ENCODE measurements around the gene GRXCR2. TPM values are rescaled to one million over a fixed set of nuclear protein-coding genes. Genes with fewer than 3 reads are reported as not detected.
"Not testable (repeated sequence)": the region's sequence is repeated elsewhere in the genome, so short reads cannot be mapped to it uniquely, and the experiment has no call there.

GRXCR2 gene
- total and polyA plus RNA-seq, 2 donors, result 0.05 TPM

DNA sequence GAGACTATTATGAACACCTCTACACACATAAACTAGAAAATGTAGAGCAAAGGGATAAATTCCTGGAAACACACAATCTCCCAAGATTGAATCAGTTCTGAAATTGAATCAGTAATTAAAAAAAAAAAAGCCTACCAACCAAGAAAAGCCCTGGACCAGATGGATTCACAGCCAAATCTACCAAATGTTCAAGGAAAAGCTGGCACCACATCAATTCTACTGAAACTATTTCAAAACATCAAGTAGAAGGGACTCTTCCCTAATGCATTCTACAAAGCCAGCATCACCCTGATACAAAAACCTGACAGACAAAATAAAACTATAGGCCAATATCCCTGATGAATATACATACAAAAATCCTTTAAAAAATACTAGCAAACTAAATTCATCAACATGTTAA lies 25.4 kb upstream of the GRXCR2 start:
- Histone ChIP-seq H3K4me1 (ENCODE audit: control insufficient read depth in 2 of 2, insufficient read depth in 2 of 2, low read length in 2 of 2) (no peaks in the 10 kb centered on the region), H3K27me3 (ENCODE audit: control insufficient read depth in 2 of 2, insufficient read depth in 1 of 2, low read length in 1 of 2) (no peaks in the 10 kb centered on the region), H3K36me3 (ENCODE audit: control insufficient read depth in 2 of 2, insufficient read depth in 2 of 2, low read length in 1 of 2) (no peaks in the 10 kb centered on the region), H3K4me3 (ENCODE audit: low read length in 2 of 2) (no peak overlapping the region), H3K9me3 (ENCODE audit: control insufficient read depth in 2 of 2, insufficient read depth in 1 of 2, low read length in 1 of 2) (no peaks in the 10 kb centered on the region), H3K27ac (ENCODE audit: low read depth in 1 of 2, low read length in 1 of 2) (no peak overlapping the region)
- no peak for DNase-seq (ENCODE audit: low read depth in 6 of 9, low spot score in 9 of 9)

DNA sequence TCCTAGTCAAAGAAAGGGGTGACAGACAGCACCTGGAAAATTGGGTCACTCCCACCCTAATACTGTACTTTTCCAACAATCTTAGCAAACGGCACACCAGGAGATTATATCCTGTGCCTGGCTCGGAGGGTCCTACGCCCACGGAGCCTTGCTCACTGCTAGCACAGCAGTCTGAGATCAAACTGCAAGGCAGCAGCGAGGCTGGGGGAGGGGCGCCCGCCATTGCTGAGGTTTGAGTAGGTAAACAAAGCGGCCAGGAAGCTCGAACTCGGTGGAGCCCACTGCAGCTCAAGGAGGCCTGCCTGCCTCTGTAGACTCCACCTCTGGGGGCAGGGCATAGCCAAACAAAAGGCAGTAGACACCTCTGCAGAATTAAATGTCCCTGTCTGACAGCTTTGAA lies 18.6 kb upstream of the GRXCR2 start:
- H3K27ac ChIP-seq (ENCODE audit: low read depth in 1 of 2, low read length in 1 of 2); H3K27me3 ChIP-seq (ENCODE audit: control insufficient read depth in 2 of 2, insufficient read depth in 1 of 2, low read length in 1 of 2); H3K4me3 ChIP-seq (ENCODE audit: low read length in 2 of 2); DNase-seq (ENCODE audit: low read depth in 6 of 9, low spot score in 9 of 9); H3K9me3 ChIP-seq (ENCODE audit: control insufficient read depth in 2 of 2, insufficient read depth in 1 of 2, low read length in 1 of 2); H3K4me1 ChIP-seq (ENCODE audit: control insufficient read depth in 2 of 2, insufficient read depth in 2 of 2, low read length in 2 of 2); H3K36me3 ChIP-seq (ENCODE audit: control insufficient read depth in 2 of 2, insufficient read depth in 2 of 2, low read length in 1 of 2): not testable (repeated sequence)
- WGBS, result 92% methylated on average over 10 of the region's 10 CpGs

DNA sequence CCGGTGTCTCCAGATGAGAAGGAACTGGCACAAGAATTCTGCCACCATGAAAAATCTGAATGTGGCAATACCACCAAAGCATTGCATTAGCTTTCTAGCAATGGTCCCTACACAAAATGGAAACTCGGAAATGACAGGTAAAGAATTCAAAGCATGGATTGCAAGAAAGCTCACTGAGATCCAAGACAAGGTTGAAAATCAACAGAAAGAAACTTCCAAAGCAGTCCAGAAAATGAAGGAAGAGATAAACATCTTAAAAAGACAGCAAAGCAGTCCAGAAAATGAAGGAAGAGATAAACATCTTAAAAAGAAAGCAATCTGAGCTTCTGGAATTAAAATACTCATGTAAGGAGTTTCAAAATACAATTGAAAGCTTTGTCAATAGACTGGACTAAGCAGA lies 16.8 kb upstream of the GRXCR2 start:
- H3K27ac ChIP-seq (ENCODE audit: low read depth in 1 of 2, low read length in 1 of 2), result no peak overlapping the region
- 97% methylated on average over 2 of the region's 2 CpGs for WGBS
- no peak overlapping the region for H3K4me3 ChIP-seq (ENCODE audit: low read length in 2 of 2)
- no peaks in the 10 kb centered on the region for H3K36me3 ChIP-seq (ENCODE audit: control insufficient read depth in 2 of 2, insufficient read depth in 2 of 2, low read length in 1 of 2)
- no peaks in the 10 kb centered on the region for H3K4me1 ChIP-seq (ENCODE audit: control insufficient read depth in 2 of 2, insufficient read depth in 2 of 2, low read length in 2 of 2)
- DNase-seq (ENCODE audit: low read depth in 6 of 9, low spot score in 9 of 9), result no peak
- H3K9me3 ChIP-seq (ENCODE audit: control insufficient read depth in 2 of 2, insufficient read depth in 1 of 2, low read length in 1 of 2), result no peaks in the 10 kb centered on the region
- no peaks in the 10 kb centered on the region for H3K27me3 ChIP-seq (ENCODE audit: control insufficient read depth in 2 of 2, insufficient read depth in 1 of 2, low read length in 1 of 2)

DNA sequence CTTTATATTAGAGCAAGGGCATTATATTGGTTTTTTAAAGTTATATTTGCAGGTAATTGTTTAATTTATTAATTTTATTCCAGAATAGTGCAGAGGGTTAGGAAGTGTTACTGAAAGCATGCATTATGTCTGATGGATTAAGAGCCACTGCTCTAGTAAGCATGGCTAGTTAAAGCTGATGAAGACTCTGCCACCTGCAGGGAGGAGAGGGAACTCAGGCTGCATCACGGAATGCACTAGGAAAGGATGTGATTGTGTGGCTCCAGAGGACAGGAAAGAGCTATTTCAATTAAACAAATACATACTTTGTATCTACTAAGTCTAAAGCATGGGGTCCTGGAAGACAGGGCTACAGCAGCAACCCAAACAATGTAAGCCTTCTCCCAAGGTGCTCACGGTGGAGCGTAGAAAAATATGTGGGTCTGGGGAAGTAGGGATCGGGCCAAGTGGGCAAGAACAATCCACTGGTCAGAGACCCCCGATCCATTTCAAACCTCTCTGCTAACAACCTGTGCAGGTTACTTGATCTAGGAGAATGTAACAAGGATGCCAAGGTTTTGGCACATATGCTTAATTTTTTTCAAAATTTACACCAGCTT lies 15.3 kb upstream of the GRXCR2 start:
- Histone ChIP-seq H3K9me3 (ENCODE audit: control insufficient read depth in 2 of 2, insufficient read depth in 1 of 2, low read length in 1 of 2) (no peaks in the 10 kb centered on the region), H3K4me3 (ENCODE audit: low read length in 2 of 2) (no peak overlapping the region), H3K27ac (ENCODE audit: low read depth in 1 of 2, low read length in 1 of 2) (no peak overlapping the region), H3K36me3 (ENCODE audit: control insufficient read depth in 2 of 2, insufficient read depth in 2 of 2, low read length in 1 of 2) (no peaks in the 10 kb centered on the region), H3K4me1 (ENCODE audit: control insufficient read depth in 2 of 2, insufficient read depth in 2 of 2, low read length in 2 of 2) (no peaks in the 10 kb centered on the region), H3K27me3 (ENCODE audit: control insufficient read depth in 2 of 2, insufficient read depth in 1 of 2, low read length in 1 of 2) (no peaks in the 10 kb centered on the region)
- WGBS, result 78% methylated on average over 5 of the region's 5 CpGs
- peak in 2 of 9 donors; percentile 6 to 21 for DNase-seq (ENCODE audit: low read depth in 6 of 9, low spot score in 9 of 9)

DNA sequence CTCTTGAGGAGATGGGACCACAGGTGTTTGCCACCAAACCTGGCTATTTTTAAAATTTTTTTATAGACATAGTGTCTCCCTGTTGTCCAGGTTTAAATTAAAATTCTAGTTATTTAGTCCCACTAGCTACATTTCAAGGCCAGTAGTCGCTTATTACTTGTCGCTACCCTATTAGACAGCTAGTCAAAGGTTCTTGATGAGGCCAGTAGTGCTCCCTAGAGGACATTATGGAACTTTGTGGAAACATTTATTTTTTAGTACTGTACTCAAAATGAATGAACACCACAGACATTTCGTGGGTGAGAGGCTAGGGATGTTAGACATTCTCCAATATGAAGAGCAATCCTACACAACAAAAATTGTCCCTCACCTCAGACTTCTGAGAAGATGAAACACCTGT lies 14.4 kb upstream of the GRXCR2 start:
- H3K27ac ChIP-seq (ENCODE audit: low read depth in 1 of 2, low read length in 1 of 2), result no peak overlapping the region
- H3K4me1 ChIP-seq (ENCODE audit: control insufficient read depth in 2 of 2, insufficient read depth in 2 of 2, low read length in 2 of 2), result no peaks in the 10 kb centered on the region
- WGBS, result 89% methylated on average over 3 of the region's 3 CpGs
- no peak for DNase-seq (ENCODE audit: low read depth in 6 of 9, low spot score in 9 of 9)
- H3K9me3 ChIP-seq (ENCODE audit: control insufficient read depth in 2 of 2, insufficient read depth in 1 of 2, low read length in 1 of 2), result no peaks in the 10 kb centered on the region
- H3K4me3 ChIP-seq (ENCODE audit: low read length in 2 of 2), result no peak overlapping the region
- H3K36me3 ChIP-seq (ENCODE audit: control insufficient read depth in 2 of 2, insufficient read depth in 2 of 2, low read length in 1 of 2), result no peaks in the 10 kb centered on the region
- no peaks in the 10 kb centered on the region for H3K27me3 ChIP-seq (ENCODE audit: control insufficient read depth in 2 of 2, insufficient read depth in 1 of 2, low read length in 1 of 2)

DNA sequence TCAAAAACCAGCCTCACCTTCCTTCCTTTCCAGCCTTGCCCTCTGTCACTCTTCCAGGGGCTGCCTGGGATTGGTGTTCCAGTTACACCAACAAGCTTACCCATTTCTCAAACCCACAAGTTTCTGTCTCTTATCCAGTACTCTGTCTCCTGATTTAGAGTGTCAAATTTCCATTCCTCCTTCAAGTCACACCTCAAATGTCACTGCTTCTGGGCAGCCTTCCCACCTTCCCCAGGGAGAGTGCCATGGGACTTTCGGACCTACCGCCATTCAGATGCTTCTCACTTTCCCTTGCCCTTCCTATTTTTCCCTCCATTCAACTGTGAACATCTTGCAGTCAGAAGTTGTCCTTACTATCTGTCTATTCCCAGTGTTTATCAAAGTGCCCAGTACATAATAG lies 2.0 kb upstream of the GRXCR2 start:
- DNase-seq (ENCODE audit: low read depth in 6 of 9, low spot score in 9 of 9), result no peak
- Histone ChIP-seq H3K9me3 (ENCODE audit: control insufficient read depth in 2 of 2, insufficient read depth in 1 of 2, low read length in 1 of 2) (no peaks in the 10 kb centered on the region), H3K27ac (ENCODE audit: low read depth in 1 of 2, low read length in 1 of 2) (no peak overlapping the region), H3K36me3 (ENCODE audit: control insufficient read depth in 2 of 2, insufficient read depth in 2 of 2, low read length in 1 of 2) (no peaks in the 10 kb centered on the region), H3K4me3 (ENCODE audit: low read length in 2 of 2) (no peak overlapping the region), H3K4me1 (ENCODE audit: control insufficient read depth in 2 of 2, insufficient read depth in 2 of 2, low read length in 2 of 2) (no peaks in the 10 kb centered on the region), H3K27me3 (ENCODE audit: control insufficient read depth in 2 of 2, insufficient read depth in 1 of 2, low read length in 1 of 2) (no peaks in the 10 kb centered on the region)
- WGBS, result 96% methylated on average over 2 of the region's 2 CpGs

DNA sequence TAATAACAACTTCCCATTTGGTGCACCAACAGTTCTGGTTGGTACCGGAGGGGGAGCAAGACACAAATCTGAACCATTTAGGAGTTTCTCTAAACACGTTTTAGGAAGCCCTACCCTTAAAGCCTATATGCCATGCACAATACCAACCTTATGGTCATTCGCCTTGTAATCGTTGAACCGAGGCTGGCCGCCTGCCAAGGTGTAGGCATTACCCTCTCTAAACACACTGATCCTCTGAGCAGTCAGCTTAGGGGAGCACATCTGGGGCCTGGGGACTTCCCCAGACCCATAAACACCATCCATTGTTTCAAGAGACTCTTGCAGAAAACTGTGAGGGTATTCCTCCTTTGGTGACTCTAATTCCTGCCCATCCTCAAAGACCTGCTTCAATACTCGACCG lies 328 bp downstream of the GRXCR2 start:
- H3K4me3 ChIP-seq (ENCODE audit: low read length in 2 of 2), result no peak overlapping the region
- H3K27ac ChIP-seq (ENCODE audit: low read depth in 1 of 2, low read length in 1 of 2), result no peak overlapping the region
- H3K9me3 ChIP-seq (ENCODE audit: control insufficient read depth in 2 of 2, insufficient read depth in 1 of 2, low read length in 1 of 2), result no peaks in the 10 kb centered on the region
- no peaks in the 10 kb centered on the region for H3K4me1 ChIP-seq (ENCODE audit: control insufficient read depth in 2 of 2, insufficient read depth in 2 of 2, low read length in 2 of 2)
- H3K36me3 ChIP-seq (ENCODE audit: control insufficient read depth in 2 of 2, insufficient read depth in 2 of 2, low read length in 1 of 2), result no peaks in the 10 kb centered on the region
- no peak for DNase-seq (ENCODE audit: low read depth in 6 of 9, low spot score in 9 of 9)
- WGBS, result 95% methylated on average over 8 of the region's 8 CpGs
- no peaks in the 10 kb centered on the region for H3K27me3 ChIP-seq (ENCODE audit: control insufficient read depth in 2 of 2, insufficient read depth in 1 of 2, low read length in 1 of 2)

DNA sequence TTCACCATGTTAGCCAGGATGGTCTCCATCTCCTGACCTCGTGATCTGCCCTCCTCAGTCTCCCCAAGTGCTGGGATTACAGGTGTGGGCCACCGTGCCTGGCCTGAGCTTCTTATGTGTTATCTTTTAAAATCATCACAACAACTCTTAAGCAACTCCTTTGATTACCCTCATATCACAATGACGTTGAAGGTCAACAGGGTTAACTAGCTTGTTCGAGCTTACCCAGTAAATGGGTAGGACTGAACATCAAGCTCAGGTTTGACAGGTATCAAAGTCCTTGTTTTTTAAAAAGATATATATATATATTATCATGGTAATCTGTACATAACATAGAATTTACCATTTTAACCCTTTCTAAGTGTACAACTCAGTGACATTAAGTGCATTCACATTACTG lies 3.1 kb downstream of the GRXCR2 start:
- no peak overlapping the region for H3K27ac ChIP-seq (ENCODE audit: low read depth in 1 of 2, low read length in 1 of 2)
- no peak for DNase-seq (ENCODE audit: low read depth in 6 of 9, low spot score in 9 of 9)
- no peak overlapping the region for H3K4me3 ChIP-seq (ENCODE audit: low read length in 2 of 2)
- H3K36me3 ChIP-seq (ENCODE audit: control insufficient read depth in 2 of 2, insufficient read depth in 2 of 2, low read length in 1 of 2), result no peaks in the 10 kb centered on the region
- 80% methylated on average over 4 of the region's 4 CpGs for WGBS
- H3K9me3 ChIP-seq (ENCODE audit: control insufficient read depth in 2 of 2, insufficient read depth in 1 of 2, low read length in 1 of 2), result no peaks in the 10 kb centered on the region
- H3K27me3 ChIP-seq (ENCODE audit: control insufficient read depth in 2 of 2, insufficient read depth in 1 of 2, low read length in 1 of 2), result no peaks in the 10 kb centered on the region
- H3K4me1 ChIP-seq (ENCODE audit: control insufficient read depth in 2 of 2, insufficient read depth in 2 of 2, low read length in 2 of 2), result no peaks in the 10 kb centered on the region

DNA sequence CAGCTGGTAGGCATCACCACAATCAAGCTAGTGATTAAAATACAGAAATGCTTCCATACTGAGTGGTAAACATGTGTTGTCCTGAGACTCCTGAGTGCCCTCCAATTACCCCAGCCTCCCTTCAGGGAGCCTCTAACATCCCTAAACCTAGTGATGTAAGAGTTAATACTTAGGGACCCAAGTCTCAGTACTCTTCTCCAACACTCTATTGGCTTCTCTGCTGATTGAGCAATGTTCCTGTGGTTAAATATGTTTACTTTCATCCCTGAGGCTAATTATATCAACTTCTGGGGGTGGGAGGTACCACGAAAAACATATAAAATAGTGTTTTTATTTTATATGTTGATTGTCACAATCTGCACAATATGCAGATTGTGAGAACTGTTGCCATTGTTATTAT lies 5.0 kb downstream of the GRXCR2 start:
- Histone ChIP-seq H3K36me3 (ENCODE audit: control insufficient read depth in 2 of 2, insufficient read depth in 2 of 2, low read length in 1 of 2) (no peaks in the 10 kb centered on the region), H3K4me1 (ENCODE audit: control insufficient read depth in 2 of 2, insufficient read depth in 2 of 2, low read length in 2 of 2) (no peaks in the 10 kb centered on the region), H3K27ac (ENCODE audit: low read depth in 1 of 2, low read length in 1 of 2) (no peak overlapping the region), H3K27me3 (ENCODE audit: control insufficient read depth in 2 of 2, insufficient read depth in 1 of 2, low read length in 1 of 2) (no peaks in the 10 kb centered on the region), H3K4me3 (ENCODE audit: low read length in 2 of 2) (no peak overlapping the region), H3K9me3 (ENCODE audit: control insufficient read depth in 2 of 2, insufficient read depth in 1 of 2, low read length in 1 of 2) (no peaks in the 10 kb centered on the region)
- WGBS, result 59% methylated on average over 1 of the region's 1 CpG
- no peak for DNase-seq (ENCODE audit: low read depth in 6 of 9, low spot score in 9 of 9)

DNA sequence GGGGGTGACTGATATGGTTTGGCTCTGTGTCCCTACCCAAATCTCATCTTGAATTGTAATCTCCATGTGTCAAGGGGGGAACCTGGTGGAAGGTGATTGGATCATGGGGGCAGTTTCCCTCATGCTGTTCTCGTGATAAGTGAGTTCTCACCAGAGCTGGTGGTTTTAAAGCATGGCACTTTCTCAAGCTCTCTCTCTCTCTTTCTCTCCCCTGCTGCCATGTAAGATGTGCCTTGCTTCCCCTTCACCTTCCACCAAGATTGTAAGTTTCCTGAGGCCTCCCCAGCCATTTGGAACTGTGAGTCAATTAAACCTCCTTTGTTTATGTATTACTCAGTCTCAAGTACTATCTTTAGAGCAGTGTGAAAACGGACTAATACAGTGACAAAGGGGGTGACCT lies 8.4 kb downstream of the GRXCR2 start:
- not testable (repeated sequence) for H3K27me3 ChIP-seq (ENCODE audit: control insufficient read depth in 2 of 2, insufficient read depth in 1 of 2, low read length in 1 of 2); H3K4me1 ChIP-seq (ENCODE audit: control insufficient read depth in 2 of 2, insufficient read depth in 2 of 2, low read length in 2 of 2); H3K36me3 ChIP-seq (ENCODE audit: control insufficient read depth in 2 of 2, insufficient read depth in 2 of 2, low read length in 1 of 2); H3K4me3 ChIP-seq (ENCODE audit: low read length in 2 of 2); H3K27ac ChIP-seq (ENCODE audit: low read depth in 1 of 2, low read length in 1 of 2); H3K9me3 ChIP-seq (ENCODE audit: control insufficient read depth in 2 of 2, insufficient read depth in 1 of 2, low read length in 1 of 2); DNase-seq (ENCODE audit: low read depth in 6 of 9, low spot score in 9 of 9)
- WGBS, result 91% methylated on average over 2 of the region's 2 CpGs
